HL-60 (cell line): ENCODE measurements around the gene ZBTB46.

Experiments used
- GABPA ChIP-seq: IDR thresholded peaks from 2 replicates; pipeline ENCODE4 v1.6.1; 2012; ENCODE audit warnings: low read depth
- TF ChIP-seq, protein P1 (sequence below): IDR thresholded peaks from one replicate; pipeline ENCODE4 v1.5.1; 2011; ENCODE audit warnings: low read length, control low read depth, inconsistent platforms; ENCODE audit not compliant: insufficient read depth
- TF ChIP-seq, protein P2 (sequence below): IDR thresholded peaks from 2 replicates; pipeline ENCODE4 v1.6.1; 2012; ENCODE audit warnings: low read depth; ENCODE audit not compliant: insufficient replicate concordance

- TF ChIP-seq, protein P1, sequence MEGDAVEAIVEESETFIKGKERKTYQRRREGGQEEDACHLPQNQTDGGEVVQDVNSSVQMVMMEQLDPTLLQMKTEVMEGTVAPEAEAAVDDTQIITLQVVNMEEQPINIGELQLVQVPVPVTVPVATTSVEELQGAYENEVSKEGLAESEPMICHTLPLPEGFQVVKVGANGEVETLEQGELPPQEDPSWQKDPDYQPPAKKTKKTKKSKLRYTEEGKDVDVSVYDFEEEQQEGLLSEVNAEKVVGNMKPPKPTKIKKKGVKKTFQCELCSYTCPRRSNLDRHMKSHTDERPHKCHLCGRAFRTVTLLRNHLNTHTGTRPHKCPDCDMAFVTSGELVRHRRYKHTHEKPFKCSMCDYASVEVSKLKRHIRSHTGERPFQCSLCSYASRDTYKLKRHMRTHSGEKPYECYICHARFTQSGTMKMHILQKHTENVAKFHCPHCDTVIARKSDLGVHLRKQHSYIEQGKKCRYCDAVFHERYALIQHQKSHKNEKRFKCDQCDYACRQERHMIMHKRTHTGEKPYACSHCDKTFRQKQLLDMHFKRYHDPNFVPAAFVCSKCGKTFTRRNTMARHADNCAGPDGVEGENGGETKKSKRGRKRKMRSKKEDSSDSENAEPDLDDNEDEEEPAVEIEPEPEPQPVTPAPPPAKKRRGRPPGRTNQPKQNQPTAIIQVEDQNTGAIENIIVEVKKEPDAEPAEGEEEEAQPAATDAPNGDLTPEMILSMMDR = no peak
- TF ChIP-seq, protein P2, sequence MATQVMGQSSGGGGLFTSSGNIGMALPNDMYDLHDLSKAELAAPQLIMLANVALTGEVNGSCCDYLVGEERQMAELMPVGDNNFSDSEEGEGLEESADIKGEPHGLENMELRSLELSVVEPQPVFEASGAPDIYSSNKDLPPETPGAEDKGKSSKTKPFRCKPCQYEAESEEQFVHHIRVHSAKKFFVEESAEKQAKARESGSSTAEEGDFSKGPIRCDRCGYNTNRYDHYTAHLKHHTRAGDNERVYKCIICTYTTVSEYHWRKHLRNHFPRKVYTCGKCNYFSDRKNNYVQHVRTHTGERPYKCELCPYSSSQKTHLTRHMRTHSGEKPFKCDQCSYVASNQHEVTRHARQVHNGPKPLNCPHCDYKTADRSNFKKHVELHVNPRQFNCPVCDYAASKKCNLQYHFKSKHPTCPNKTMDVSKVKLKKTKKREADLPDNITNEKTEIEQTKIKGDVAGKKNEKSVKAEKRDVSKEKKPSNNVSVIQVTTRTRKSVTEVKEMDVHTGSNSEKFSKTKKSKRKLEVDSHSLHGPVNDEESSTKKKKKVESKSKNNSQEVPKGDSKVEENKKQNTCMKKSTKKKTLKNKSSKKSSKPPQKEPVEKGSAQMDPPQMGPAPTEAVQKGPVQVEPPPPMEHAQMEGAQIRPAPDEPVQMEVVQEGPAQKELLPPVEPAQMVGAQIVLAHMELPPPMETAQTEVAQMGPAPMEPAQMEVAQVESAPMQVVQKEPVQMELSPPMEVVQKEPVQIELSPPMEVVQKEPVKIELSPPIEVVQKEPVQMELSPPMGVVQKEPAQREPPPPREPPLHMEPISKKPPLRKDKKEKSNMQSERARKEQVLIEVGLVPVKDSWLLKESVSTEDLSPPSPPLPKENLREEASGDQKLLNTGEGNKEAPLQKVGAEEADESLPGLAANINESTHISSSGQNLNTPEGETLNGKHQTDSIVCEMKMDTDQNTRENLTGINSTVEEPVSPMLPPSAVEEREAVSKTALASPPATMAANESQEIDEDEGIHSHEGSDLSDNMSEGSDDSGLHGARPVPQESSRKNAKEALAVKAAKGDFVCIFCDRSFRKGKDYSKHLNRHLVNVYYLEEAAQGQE = no peak
- TF ChIP-seq GABPA = no peak
These were observed 91.7 kb downstream of the ZBTB46 start, which contains the start of gene SLC2A4RG for GRCh38 chr20:63739130-63740069.
